Measurements from ENCODE around the gene MRTFA.

The MRTFA gene

DNA sequence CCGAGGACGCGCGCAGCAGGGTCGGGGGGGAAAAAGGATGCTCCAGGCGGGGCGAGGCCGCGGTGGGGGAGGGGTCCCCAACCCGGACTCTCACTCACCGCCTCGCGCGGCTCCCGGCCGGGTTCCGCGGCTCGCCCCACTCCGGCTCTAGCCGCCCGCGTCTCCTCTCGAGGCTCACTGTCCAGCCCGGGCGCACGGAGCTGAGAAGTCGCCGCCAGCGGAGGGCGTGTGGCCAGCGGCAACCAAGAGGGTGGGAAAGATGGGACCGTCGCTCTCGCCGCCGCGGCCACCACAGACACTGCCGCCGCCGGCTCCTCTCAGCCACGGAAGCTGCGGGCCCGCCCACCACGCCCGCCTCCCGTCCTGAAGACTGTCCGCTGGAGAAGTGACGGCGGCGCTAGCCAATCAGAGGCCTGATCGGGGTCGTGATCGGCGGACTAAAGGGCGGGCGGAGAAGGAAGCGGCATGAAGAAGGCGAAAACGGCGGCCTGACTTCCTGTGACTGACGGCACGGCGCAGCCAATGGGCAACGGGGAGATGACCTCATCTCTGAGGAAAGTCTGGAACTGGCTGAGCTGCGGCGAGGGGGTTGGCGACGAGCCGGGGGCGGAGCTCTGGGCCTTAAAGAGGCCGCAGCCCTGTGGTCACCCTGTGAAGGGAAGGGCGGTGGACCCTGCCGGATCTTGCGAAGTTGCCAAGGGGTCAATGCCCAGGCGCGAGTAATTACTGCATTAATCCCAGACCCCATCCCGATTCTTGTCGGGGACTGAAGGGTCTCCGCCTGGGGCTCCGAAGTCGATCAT, at the start of gene MRTFA:
Gene MRTFA (minus strand): TSS at position 340 of the 803 bp plus-strand sequence.
- DNase-seq (ENCODE audit: extremely low spot score), result peak; percentile 96
- TF ChIP-seq, protein P1, sequence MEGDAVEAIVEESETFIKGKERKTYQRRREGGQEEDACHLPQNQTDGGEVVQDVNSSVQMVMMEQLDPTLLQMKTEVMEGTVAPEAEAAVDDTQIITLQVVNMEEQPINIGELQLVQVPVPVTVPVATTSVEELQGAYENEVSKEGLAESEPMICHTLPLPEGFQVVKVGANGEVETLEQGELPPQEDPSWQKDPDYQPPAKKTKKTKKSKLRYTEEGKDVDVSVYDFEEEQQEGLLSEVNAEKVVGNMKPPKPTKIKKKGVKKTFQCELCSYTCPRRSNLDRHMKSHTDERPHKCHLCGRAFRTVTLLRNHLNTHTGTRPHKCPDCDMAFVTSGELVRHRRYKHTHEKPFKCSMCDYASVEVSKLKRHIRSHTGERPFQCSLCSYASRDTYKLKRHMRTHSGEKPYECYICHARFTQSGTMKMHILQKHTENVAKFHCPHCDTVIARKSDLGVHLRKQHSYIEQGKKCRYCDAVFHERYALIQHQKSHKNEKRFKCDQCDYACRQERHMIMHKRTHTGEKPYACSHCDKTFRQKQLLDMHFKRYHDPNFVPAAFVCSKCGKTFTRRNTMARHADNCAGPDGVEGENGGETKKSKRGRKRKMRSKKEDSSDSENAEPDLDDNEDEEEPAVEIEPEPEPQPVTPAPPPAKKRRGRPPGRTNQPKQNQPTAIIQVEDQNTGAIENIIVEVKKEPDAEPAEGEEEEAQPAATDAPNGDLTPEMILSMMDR (IDR thresholded peaks at IDR 0.05; ENCODE audit: control extremely low read depth, extremely low read depth, low read depth, missing control alignments), result no peak
- CTCF ChIA-PET, result interaction anchor here (0.9 to 4.7 kb wide), 8 partner anchors 10 to 200 kb away, joined by 3 to 29 read pairs (median 6); no protein-coding TSS in a partner anchor
- POLR2A ChIA-PET, result interaction anchor here (0.7 to 1.3 kb wide), 4 partner anchors 10 to 54 kb away, joined by 3 to 5 read pairs (median 4); no protein-coding TSS in a partner anchor

DNA sequence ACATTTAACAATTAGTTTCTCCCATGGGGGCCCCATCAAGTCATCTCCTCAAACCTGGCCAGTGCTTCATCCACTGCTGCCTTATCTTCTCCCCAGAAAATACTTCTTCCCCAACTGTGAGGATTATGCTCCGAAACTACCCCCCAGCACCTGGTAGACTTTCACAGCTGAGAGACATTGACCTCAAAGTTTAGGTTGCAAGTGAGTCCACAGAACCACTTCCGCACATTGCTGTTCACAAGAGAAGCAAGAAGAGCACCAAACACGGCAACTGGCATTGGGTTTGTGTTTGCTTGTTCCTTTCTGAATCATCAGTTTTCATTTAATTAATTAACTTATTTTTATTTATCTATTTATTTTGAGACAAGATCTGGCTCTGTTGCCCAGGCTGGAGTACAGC, 48.9 kb upstream of the MRTFA start:
- no peak for DNase-seq (ENCODE audit: extremely low spot score)
- POLR2A ChIA-PET, result interaction anchor here (0.6 kb wide), 1 partner anchor 17 kb away, joined by 3 read pairs; no protein-coding TSS in a partner anchor
- TF ChIP-seq, protein P1 (IDR thresholded peaks at IDR 0.05; ENCODE audit: control extremely low read depth, extremely low read depth, low read depth, missing control alignments), result no peak
- CTCF ChIA-PET, result interaction anchor here (0.8 to 4.1 kb wide), 5 partner anchors 10 to 237 kb away, joined by 3 to 15 read pairs (median 4); no protein-coding TSS in a partner anchor

DNA sequence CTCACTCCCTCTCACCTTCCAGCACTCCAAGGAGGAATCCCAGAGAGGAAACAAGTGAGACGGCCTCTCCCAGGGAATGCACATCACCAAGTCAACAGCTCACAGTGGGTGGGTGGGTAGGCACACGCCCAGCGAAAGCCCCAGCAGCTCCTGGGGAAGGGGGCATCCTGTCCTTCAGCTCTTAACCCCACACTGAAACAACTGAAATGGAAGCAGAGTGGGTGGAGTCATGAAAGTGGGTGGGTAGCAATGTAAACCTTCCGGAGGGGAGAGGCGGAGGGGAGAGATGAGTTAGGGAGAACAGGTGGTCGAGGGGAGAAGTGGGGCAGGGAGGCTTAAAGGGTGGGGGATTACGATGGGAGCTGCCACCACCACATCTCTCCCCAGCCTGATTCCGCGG, 48.2 kb upstream of the MRTFA start:
- POLR2A ChIA-PET, result interaction anchor here (0.6 kb wide), 1 partner anchor 18 kb away, joined by 3 read pairs; no protein-coding TSS in a partner anchor
- TF ChIP-seq, protein P1 (IDR thresholded peaks at IDR 0.05; ENCODE audit: control extremely low read depth, extremely low read depth, low read depth, missing control alignments), result no peak
- no peak for DNase-seq (ENCODE audit: extremely low spot score)
- CTCF ChIA-PET, result interaction anchor here (0.8 to 4.1 kb wide), 5 partner anchors 11 to 238 kb away, joined by 3 to 15 read pairs (median 4); no protein-coding TSS in a partner anchor

DNA sequence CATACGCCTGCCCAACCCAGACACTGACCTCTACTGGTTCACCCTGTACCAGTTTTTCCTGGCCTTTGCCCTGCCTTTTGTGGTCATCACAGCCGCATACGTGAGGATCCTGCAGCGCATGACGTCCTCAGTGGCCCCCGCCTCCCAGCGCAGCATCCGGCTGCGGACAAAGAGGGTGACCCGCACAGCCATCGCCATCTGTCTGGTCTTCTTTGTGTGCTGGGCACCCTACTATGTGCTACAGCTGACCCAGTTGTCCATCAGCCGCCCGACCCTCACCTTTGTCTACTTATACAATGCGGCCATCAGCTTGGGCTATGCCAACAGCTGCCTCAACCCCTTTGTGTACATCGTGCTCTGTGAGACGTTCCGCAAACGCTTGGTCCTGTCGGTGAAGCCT, 44.9 kb upstream of the MRTFA start:
- TF ChIP-seq, protein P1 (IDR thresholded peaks at IDR 0.05; ENCODE audit: control extremely low read depth, extremely low read depth, low read depth, missing control alignments), result no peak
- ChIA-PET CTCF (interaction anchor here (1.5 to 2.1 kb wide), 2 partner anchors 13 to 70 kb away, joined by 4 to 6 read pairs; no protein-coding TSS in a partner anchor), POLR2A (no interaction called here)
- no peak for DNase-seq (ENCODE audit: extremely low spot score)

DNA sequence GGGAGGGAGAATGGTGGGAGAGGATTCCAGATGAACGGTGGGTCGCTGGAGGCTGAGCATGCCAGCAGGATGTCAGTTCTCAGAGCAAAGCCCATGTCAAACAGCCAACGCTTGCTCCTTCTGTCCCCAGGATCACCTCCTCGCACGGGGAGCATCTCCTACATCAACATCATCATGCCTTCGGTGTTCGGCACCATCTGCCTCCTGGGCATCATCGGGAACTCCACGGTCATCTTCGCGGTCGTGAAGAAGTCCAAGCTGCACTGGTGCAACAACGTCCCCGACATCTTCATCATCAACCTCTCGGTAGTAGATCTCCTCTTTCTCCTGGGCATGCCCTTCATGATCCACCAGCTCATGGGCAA, 44.3 kb upstream of the MRTFA start:
- TF ChIP-seq, protein P1 (IDR thresholded peaks at IDR 0.05; ENCODE audit: control extremely low read depth, extremely low read depth, low read depth, missing control alignments), result no peak
- no peak for DNase-seq (ENCODE audit: extremely low spot score)
- CTCF ChIA-PET, result interaction anchor here (1.1 kb wide), 1 partner anchor 80 kb away, joined by 3 read pairs; no protein-coding TSS in a partner anchor
- POLR2A ChIA-PET, result no interaction called here

DNA sequence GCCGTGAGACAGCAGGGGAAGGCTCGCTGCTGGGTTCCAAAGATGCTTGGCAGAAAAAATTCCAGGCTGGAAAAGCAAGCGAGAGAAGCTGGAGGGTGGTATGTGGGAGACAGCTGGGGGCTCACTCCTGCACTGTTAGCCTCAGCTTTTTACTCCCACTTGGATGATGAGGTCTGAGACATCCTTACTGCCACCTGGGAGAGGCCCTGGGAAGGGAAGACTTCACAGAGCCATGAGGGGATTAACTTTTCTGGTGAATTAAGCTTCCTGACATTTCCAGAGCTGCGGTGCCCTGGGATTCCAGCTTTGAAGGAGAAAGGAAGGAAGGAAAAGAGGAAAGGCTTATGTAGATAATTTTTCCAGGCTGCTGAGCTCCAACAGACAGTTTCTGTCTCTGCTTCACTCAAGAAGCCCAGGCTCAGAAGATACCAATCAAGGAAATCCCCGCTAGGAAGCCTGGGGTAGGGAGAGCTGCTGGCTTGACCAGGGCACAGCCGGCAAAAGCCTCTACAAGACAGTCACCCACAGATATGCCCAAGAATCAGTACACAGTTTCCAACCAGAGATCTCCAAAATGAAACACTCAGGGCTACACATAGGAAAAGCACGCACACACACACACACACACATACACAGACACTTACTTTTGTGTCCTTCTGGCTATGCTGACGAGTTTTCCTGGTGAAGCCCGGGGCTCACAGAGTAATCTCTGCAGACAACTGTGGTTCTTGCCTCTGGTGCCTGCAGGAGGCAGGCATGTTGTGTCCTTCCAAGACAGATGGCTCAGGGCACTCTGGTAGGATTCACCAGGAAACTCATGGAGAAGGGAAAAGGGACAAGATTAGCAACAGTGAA, 43.7 kb upstream of the MRTFA start:
- DNase-seq (ENCODE audit: extremely low spot score), result no peak
- TF ChIP-seq, protein P1 (IDR thresholded peaks at IDR 0.05; ENCODE audit: control extremely low read depth, extremely low read depth, low read depth, missing control alignments), result no peak
- ChIA-PET CTCF (interaction anchor here (0.7 to 1.6 kb wide), 3 partner anchors 10 to 87 kb away, joined by 3 read pairs; no protein-coding TSS in a partner anchor), POLR2A (no interaction called here)

Data from GM10248 (cell line).